Islet of Langerhans (tissue), 1 donor: ENCODE data around the gene PRICKLE2.
A peak's percentile ranks its signal among the peaks of the same experiment; 100 is the strongest.

Source experiments
- FAIRE-seq: peaks from one replicate; lab custom pipeline; 2011; peaks lifted over from hg19 to GRCh38; lab: Jason Lieb, UNC

Gene PRICKLE2

GRCh38 chr3:64073158-64073761 lies 152.0 kb downstream of the PRICKLE2 start:
- no peak for FAIRE-seq

GRCh38 chr3:64072126-64072525 lies 153.1 kb downstream of the PRICKLE2 start:
- no peak for FAIRE-seq

GRCh38 chr3:64070704-64071103 lies 154.6 kb downstream of the PRICKLE2 start:
- peak; percentile 53 for FAIRE-seq

- FAIRE-seq = no peak
These were observed 157.5 kb downstream of the PRICKLE2 start for GRCh38 chr3:64067506-64068346.

- no peak for FAIRE-seq
These were observed 160.5 kb downstream of the PRICKLE2 start for GRCh38 chr3:64064804-64065203.

GRCh38 chr3:64063983-64064438 lies 161.3 kb downstream of the PRICKLE2 start:
- no peak for FAIRE-seq

- no peak for FAIRE-seq
These were observed 161.9 kb downstream of the PRICKLE2 start for GRCh38 chr3:64063207-64063982.

GRCh38 chr3:64061628-64062027 lies 163.6 kb downstream of the PRICKLE2 start:
- FAIRE-seq = no peak

- peak; percentile 80 for FAIRE-seq
These were observed 165.6 kb downstream of the PRICKLE2 start for GRCh38 chr3:64059484-64060175.

GRCh38 chr3:64058566-64058965 lies 166.7 kb downstream of the PRICKLE2 start:
- peak; percentile 92 for FAIRE-seq

- peak; percentile 27 for FAIRE-seq
These were observed 168.0 kb downstream of the PRICKLE2 start for GRCh38 chr3:64057231-64057630.

GRCh38 chr3:64056606-64057180 lies 168.6 kb downstream of the PRICKLE2 start:
- FAIRE-seq = no peak

- no peak for FAIRE-seq
These were observed 170.2 kb downstream of the PRICKLE2 start for GRCh38 chr3:64055076-64055475.

GRCh38 chr3:64054488-64054887 lies 170.8 kb downstream of the PRICKLE2 start:
- FAIRE-seq = no peak

GRCh38 chr3:64053581-64053980 lies 171.7 kb downstream of the PRICKLE2 start:
- FAIRE-seq = no peak

GRCh38 chr3:64053117-64053516 lies 172.1 kb downstream of the PRICKLE2 start:
- FAIRE-seq = no peak

- no peak for FAIRE-seq
These were observed 175.4 kb downstream of the PRICKLE2 start for GRCh38 chr3:64049832-64050231.

- FAIRE-seq = no peak
These were observed 176.1 kb downstream of the PRICKLE2 start for GRCh38 chr3:64049136-64049535.

GRCh38 chr3:64048631-64049061 lies 176.6 kb downstream of the PRICKLE2 start:
- no peak for FAIRE-seq

- FAIRE-seq = no peak
These were observed 177.5 kb downstream of the PRICKLE2 start for GRCh38 chr3:64047787-64048186.

- FAIRE-seq = no peak
These were observed 178.2 kb downstream of the PRICKLE2 start for GRCh38 chr3:64046996-64047594.
